Measurements from ENCODE around the gene PHF3.

The PHF3 gene, protein sequence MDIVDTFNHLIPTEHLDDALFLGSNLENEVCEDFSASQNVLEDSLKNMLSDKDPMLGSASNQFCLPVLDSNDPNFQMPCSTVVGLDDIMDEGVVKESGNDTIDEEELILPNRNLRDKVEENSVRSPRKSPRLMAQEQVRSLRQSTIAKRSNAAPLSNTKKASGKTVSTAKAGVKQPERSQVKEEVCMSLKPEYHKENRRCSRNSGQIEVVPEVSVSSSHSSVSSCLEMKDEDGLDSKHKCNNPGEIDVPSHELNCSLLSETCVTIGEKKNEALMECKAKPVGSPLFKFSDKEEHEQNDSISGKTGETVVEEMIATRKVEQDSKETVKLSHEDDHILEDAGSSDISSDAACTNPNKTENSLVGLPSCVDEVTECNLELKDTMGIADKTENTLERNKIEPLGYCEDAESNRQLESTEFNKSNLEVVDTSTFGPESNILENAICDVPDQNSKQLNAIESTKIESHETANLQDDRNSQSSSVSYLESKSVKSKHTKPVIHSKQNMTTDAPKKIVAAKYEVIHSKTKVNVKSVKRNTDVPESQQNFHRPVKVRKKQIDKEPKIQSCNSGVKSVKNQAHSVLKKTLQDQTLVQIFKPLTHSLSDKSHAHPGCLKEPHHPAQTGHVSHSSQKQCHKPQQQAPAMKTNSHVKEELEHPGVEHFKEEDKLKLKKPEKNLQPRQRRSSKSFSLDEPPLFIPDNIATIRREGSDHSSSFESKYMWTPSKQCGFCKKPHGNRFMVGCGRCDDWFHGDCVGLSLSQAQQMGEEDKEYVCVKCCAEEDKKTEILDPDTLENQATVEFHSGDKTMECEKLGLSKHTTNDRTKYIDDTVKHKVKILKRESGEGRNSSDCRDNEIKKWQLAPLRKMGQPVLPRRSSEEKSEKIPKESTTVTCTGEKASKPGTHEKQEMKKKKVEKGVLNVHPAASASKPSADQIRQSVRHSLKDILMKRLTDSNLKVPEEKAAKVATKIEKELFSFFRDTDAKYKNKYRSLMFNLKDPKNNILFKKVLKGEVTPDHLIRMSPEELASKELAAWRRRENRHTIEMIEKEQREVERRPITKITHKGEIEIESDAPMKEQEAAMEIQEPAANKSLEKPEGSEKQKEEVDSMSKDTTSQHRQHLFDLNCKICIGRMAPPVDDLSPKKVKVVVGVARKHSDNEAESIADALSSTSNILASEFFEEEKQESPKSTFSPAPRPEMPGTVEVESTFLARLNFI (N-terminal part only)

DNA sequence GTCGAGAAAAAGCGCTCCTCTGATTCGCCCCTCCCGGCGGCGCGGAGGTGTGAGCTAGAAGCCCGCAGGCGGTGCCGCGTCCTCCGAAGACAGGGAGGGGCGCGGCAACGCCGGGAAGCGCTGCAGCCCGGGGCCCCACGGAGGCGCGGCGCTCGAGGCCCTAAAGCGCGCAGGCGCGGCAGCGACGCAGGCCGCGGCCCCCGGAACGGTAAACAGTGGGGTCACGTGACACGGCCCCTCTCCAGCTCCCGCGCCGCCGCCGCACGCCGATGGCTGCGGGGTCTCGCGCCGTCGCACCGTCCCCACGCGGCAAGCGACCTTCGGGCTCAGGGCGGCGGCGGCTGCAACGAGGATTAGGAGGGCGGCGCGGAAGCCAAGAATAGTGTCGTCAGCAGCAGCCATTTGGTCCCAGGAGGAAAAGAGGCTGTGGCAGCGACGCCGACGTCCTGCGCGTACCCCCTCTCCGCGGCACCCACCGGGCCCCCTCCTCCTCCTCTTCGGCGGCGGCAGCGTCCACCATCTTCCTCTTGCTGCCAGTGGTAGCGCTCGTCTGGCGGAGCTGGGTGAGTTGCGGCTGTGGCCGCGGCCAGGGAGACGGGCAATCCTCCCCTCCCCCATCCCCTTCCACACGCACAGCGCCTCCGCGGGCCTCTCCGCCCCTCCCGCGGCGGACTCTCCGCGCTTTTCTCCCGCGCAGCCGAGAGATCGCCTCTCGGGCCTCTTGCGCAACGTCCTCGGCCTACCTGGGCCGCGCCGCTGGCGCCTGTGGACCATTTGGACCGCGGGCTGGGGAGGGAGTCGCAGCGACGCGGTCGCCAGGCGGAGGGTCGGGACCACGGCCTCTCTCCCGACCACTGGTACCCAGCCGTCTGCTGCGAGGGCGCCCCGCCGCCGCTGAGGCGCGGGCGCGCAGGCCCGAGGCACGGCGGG, at the start of gene PHF3:
PHF3 (plus strand) TSS at position 215 of the 930 bp plus-strand sequence. CDS start 10,750 bp downstream, outside the sequence.
- in situ Hi-C loops (cut with MboI; ENCODE audit: low sequenced_read_pairs): no loop called here

DNA sequence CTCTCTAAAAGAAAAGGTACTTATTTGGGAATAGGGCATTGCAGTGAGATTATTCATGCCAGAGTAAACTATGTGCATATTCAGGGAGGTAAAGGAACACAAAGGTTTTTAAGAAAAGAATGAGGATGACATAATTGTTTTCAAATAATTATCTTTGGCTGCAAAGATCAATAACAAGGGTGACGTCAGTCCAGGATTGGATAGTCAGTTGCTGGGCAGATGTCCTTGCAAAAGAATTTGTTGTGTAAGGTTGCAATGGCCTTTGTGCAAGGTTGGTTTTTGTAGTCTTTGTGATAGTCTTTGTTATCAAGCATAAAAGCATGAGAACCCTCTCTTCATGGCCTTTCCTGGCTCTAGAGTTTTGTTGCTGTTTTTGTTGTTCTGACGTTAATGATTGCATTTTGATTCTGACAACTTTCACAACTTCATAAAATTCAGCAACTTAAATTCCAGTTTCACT, 45.6 kb upstream of the PHF3 start:
- in situ Hi-C loops (cut with MboI; ENCODE audit: low sequenced_read_pairs): no loop called here

DNA sequence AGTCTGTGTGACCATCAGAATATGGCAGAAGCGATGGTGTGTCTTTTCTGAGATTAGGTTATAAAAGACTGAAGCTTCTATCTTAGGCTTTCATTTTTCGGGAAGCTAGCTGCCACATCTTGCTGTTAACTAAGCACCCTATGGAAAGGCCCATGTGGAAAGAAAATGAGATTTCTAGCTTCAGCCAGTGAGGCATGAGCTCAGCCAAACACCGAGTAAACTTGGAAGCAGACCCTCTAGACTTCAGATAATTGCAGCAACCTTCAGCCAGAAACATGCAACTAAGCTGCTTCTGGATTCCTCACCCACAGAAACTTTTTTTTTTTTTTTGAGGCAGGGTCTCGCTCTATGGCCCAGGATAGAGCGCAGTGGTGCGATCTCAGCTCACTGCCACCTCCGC, 42.7 kb upstream of the PHF3 start:
- in situ Hi-C loops (cut with MboI; ENCODE audit: low sequenced_read_pairs): no loop called here

DNA sequence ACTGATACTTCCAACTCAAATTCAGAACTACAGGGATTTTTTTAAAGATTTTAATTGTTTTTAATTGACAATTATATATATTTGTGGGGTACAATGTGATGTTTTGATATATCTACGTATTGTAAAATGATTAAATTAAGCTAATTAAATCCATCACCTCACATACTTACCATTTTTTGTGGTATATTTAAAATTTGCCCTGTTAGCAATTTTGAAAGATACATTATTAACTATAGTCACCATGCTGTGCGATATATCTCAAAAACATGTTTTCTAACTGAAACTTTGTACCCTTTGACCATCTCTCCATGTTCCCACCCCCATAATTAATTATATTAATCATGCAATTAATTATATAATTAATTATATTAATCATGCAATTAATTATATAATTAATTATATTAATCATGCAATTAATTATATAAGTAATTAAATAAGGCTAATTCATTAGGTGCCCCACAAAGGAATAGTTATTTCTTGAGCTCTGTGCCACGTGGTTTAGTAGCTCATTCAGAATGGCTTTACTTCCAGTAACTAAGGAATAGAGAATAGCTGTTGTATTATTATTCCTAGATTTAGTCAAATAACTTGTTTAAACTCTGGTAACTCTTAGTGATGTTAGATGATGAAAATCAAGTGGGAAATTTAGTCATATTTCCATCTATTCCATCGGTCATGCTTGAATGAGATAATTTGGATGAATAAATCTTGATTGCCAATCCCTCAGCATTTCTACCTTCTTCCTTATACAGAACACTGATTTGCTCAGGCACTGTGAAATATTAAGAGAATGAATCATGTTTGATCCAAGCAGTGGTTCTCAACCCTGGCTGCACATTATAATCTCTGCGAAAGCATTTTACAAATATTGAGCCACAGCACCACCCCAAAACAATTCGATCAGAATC, 38.2 kb upstream of the PHF3 start:
- in situ Hi-C loops (cut with MboI; ENCODE audit: low sequenced_read_pairs): no loop called here

DNA sequence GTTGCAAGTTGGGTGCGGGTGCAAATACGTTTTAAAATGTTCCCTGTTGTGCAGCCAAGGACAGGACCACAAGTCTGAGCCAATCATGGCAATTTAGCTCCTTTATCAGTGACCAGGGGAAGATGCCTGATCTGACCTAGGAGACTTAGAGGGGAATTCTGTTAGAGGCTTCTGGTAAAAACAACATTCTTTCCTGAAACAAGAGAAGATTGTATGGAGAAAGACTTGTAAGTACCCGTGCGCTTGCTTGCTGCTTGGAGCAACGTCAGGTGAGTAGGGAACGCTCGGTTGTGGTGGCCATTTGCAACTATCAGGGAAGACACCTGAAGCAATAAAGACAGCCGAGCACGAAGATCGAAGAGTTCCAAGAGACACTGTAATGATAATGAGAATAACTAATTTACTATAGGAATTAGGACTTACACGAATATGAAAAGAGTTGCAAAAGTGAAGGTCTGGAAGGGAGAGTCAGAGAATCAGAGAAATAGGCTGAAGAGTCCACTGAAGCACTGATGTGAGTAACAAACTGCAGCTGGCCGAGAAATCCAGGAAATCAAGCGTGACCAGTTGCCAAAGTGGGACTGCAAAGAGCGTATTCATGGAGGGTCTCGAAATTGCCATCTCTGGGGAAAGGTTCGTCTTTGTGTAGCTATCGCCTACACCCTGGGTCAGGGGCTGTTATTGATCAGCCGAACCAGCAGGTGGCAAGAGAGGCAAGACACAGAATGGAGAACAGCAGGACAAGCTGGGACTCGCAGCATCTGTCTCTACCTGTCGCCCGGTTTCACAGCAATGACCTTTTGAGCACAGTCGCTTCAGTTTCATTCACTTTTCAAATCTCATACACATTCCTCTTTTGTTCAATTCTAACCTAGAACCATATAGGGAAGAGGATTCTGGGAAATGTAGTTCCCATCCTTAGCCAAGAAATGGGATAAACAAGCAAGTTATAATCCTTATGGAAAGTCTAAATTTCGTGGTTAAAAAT, 37.3 kb upstream of the PHF3 start:
- in situ Hi-C loops (cut with MboI; ENCODE audit: low sequenced_read_pairs): no loop called here

DNA sequence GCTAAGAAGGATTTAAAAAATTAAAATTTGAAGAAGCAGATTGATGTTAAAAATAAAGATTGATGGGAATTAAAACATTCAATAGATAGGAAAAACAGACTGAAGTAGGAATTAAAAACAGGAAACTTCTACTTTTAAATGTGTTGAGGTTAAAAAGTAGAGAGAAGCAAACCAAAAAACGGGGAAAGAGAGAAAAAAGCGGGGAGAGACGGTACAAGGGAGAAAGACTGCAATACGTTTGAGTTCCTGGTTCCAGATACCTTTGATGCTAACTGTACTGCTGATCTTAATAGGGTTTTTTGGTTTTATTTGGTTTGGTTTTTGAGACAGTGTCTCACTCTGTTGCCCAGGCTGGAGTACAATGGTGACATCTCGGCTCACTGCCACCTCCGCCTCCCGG, 36.4 kb upstream of the PHF3 start:
- in situ Hi-C loops (cut with MboI; ENCODE audit: low sequenced_read_pairs): no loop called here

DNA sequence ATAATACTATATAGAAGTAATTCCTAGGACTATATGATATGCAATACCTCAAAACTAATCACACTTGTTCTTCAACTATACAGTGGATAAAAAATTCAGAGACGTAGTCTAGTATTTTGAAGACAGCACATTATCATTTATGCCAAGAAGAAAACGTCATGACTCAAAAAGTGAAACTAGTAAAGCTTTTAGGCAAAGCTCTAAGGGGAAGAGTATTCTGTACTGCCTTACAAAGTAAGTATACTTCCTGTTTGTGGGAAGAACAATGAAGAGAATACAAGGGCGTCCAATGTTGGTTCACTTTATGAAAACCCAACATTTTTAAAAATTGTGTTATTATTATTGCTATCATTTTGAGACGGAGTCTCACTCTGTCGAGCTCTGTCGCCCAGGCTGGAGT, 35.5 kb upstream of the PHF3 start:
- in situ Hi-C loops (cut with MboI; ENCODE audit: low sequenced_read_pairs): no loop called here

DNA sequence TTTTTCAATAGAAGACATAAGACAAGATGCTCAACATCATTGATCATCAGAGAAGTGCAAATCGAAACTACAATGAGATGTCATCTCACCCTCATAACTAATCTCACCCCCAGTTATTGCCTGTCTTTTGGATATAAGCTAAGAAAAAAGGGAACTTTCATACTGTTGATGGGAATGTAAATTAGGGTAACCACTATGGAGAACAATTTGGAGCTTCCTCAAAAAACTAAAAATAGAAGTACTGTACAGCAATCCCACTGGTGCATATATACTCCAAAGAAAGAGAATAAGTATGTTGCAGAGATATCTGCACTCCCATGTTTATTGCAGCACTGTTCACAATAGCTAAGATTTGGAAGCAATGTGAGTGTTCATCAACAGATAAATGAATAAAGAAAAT, 26.4 kb upstream of the PHF3 start:
- in situ Hi-C loops (cut with MboI; ENCODE audit: low sequenced_read_pairs): no loop called here

DNA sequence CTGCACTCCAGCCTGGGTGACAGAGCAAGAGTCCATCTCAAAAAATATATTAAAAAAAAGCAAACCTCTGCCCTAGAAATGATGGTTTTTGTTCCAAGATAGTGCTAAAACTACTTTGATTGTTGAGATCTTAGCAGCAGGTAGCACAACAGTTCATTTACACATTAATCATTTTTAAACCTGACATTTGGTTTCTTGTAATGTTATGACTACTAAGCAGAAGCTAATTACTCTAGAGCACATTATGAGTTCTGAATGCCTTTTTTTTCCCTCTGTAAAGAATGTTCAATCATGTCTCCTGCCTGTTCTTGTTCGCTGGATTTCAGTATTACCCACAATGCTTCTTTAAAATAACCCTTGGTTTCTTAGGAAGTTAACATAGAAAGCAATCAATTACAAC, 24.7 kb upstream of the PHF3 start:
- in situ Hi-C loops (cut with MboI; ENCODE audit: low sequenced_read_pairs): no loop called here

DNA sequence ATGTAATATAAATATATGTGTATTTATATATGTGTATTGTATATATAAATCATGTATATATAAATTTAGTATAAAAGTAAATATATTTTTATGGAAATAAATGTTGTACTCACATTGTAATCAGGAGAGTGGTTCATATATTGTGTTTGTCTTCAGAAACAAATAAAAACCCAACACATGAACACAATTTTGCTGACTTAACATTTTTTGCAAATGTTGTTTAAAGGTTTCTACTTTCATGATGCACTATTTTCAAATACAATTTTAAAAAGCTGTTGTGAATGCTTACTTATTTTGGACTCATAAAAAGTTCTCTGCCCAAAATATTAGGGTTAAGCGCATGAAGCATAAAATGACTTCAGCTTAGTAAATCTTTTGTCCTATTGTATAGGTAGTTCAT, 24.0 kb upstream of the PHF3 start:
- in situ Hi-C loops (cut with MboI; ENCODE audit: low sequenced_read_pairs): no loop called here

DNA sequence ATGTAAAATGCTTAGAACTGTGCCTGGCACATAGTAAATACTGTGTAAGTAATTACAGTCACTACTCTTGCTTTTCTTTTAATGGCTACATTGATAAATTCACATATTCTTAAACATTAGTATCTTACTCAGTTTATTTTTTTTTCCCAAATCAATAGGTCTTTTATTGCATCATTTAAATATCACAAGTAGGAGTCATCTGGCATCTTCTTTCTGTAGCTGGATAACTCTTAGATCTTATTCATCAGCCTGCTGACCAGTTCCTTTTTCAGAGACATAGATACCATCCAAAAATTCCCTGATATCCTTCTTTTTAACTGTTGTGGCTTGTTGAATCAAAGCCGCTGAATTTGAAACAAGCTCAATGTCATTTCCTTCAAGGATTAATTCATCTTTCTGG, 20.0 kb upstream of the PHF3 start:
- in situ Hi-C loops (cut with MboI; ENCODE audit: low sequenced_read_pairs): no loop called here

DNA sequence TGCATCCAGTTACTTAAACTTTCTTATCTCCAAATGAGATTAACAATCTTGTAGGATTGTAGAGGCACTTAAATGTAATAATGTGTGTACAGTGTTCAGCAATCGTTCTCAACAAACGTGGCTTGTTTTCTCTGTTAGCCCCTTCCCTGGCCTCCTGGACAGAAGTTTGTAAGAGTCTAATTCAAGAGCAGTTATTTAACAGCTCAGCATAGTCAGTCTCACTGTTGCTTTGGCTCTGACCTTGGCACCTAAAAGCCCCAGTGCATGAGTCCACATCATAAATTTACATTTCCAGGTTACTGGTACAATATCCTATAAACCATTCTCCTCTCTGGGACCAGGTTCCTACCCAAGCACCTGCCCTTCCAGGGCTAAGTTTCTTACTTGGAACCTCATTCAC, 11.5 kb upstream of the PHF3 start:
- in situ Hi-C loops (cut with MboI; ENCODE audit: low sequenced_read_pairs): no loop called here

DNA sequence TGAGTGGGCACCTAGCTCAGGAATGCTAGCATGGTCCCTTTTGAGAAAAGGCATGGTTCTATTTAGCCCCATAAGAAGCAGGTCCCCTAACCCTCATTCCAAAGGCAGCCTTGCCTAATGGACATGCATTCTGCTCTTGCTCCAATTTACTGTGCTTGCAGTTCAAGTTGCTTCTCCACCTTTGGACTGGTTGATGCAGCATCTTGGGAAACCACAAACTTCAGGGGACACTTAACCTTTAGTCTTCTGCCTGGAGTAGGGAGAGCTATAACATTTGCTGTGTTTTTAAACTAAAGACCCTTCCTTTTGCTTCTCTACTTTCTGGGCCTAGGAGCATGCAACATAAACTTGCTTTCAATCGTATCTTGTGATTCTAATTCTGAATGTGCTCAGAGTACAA, 5.1 kb upstream of the PHF3 start:
- in situ Hi-C loops (cut with MboI; ENCODE audit: low sequenced_read_pairs): no loop called here

DNA sequence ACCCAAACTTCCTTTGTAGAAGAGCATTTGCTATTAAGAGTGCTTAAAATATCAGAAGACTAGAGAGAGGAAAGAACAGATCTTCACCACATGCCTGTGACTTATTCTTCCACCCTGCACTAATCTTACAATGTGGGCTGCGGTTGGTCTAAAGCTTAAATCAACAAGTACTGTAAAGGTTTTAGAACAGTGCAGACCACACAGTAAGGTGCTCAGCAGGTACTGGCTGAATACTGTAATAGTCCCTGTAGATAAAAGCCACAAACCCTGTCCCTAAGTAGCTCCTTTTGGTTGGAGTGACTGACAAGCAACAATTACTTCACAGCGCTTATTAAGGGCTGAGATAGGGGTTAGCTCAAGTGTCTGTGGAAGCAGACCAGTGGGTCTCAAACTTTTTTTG, 972 bp upstream of the PHF3 start:
- in situ Hi-C loops (cut with MboI; ENCODE audit: low sequenced_read_pairs): no loop called here

DNA sequence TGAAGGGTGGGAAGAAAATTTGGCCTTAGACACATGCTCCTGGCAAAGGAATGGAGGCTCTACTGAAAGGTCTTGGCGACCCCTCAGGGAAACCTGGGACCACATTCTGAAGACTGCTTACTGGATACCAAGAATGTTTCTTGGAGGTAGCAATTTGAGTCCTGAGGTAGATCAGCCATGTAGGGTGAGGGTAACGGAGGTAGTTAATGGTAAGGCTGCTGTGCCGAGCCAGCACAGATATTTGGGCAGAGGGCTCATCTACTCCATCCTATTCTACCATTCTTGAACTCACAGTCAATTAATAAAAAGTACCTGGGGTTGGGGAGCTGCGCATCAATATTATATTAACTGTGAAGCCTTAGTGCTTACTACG, 401 bp upstream of the PHF3 start:
- in situ Hi-C loops (cut with MboI; ENCODE audit: low sequenced_read_pairs): no loop called here

DNA sequence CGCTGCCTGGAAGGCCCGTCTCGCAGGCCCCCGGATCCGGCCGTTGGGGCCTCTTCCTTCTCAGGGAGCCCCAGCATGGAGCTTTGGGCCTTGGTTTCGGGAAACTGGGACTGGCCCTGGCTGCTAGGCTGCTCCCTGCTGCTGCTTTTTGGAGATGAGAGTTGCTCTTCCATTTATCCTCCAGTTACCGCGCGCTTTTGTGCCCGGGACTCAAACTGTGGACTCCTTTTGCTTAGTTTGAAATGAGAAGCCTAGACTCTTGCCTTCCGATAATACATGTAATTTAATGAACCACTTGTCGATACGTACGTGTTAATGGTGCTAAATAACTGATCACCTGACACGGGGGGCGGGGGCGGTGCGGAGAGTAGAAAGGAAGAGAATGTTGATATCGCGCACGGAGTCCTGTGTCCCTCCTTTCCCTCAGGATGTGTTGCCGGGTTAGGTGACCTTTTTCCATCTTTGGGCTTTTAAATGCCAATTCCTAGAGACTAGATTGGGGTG, 968 bp downstream of the PHF3 start:
- in situ Hi-C loops (cut with MboI; ENCODE audit: low sequenced_read_pairs): no loop called here

DNA sequence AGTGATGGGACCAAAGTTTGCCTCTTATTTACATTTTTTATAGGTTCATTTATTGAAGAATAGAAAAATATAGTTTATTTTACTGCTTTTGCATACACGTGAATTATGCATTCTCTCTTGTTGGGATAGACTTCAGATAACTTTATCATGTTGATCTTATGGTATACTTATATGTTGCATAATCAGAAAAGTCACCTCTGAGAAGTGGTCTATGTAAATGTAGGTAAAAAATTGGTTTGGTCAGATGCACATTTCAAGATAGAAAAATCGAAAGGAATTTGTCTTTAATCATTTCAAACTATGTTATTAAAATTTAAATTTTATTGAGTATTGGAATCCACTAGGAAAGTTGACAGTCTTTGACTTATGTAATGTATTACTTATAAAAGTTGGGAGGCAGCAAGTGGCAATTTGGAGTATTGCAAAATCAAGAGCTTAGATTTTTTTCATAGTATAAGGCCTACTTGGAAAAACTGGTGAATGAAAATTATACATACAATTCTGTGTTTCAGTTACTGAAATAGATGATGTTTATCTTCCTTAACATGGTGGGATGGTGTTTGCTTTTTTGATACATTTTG, 2.4 kb downstream of the PHF3 start:
- in situ Hi-C loops (cut with MboI; ENCODE audit: low sequenced_read_pairs): no loop called here

DNA sequence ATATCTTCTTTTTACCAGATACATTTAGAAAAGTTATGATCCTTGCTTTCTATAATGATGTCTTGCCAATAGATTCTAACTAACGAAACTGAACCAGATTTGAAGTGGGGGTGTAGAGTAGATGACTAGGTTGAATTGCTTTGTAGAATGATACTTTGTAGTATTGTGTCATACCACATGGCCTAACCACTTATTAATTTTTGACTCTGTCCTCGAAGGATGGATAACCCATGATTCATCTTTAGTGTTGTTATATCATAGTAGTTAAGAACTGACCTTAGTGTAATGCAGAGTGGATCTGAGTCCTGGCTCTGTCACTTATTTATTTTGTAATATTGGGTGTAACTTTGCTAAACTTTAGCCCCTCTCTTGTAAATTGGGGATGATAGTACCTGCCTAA, 4.5 kb downstream of the PHF3 start:
- in situ Hi-C loops (cut with MboI; ENCODE audit: low sequenced_read_pairs): no loop called here

Measured in hTERT RPE-1 (cell line).